ENCODE data around the gene ICE1.
"Not testable (repeated sequence)": the region's sequence is repeated elsewhere in the genome, so short reads cannot be mapped to it uniquely, and the experiment has no call there.

ICE1 gene

DNA sequence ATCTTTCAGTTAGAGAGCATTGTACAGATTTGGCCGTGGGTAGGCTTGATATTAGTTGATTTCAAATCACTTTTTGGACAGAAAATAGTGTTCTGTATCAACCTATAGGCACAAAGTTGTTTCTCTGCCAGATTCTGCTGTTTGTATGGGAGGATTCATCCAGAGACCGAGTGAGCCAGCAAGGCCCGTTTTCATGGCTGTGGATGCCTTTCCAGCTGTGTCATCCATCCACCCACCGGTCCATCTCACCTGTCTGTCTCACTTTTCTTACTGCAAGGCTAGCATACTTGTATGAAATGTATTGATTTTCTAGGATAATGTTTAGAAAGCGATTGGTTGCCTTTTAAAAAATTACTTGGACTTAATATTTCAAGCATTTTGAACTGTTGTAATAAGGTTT is 34.4 kb downstream of the ICE1 start:
- no peak for DNase-seq

DNA sequence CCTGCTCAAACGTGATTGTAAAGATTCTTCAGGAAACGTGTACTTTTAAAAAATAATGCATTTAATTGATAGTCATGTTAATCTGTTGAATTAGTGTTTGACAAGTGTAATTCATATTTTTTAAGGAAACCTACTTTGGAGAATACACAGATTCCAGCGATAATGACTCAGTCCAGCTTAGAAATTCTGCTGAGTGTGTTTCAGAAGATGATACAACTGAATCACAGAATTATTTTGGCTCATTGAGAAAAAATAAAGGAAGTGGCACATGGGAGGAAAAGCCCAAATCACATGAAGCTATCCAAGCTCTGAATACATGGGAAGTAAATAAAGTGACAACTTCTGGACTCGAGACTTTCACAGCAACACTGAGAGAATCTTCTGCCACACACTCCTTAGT is 37.8 kb downstream of the ICE1 start:
- DNase-seq = no peak

DNA sequence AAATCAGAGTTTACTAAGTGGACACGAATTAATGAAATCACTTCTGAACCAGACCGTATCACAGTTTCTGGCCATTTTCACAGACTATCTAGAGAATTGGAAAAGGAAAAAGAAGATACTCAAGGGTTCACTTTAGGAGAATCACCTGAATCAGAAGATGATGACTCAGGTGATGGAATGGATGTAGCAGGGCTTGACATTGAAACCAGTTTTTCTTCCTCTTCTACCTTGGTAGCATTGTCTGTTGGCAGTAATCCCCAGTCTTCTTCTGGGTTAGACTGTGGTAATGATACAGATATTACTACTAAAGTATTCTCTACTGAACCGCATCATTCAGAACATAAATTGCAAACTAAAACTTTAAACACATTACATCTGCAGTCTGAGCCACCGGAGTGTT is 38.5 kb downstream of the ICE1 start:
- no peak for DNase-seq

DNA sequence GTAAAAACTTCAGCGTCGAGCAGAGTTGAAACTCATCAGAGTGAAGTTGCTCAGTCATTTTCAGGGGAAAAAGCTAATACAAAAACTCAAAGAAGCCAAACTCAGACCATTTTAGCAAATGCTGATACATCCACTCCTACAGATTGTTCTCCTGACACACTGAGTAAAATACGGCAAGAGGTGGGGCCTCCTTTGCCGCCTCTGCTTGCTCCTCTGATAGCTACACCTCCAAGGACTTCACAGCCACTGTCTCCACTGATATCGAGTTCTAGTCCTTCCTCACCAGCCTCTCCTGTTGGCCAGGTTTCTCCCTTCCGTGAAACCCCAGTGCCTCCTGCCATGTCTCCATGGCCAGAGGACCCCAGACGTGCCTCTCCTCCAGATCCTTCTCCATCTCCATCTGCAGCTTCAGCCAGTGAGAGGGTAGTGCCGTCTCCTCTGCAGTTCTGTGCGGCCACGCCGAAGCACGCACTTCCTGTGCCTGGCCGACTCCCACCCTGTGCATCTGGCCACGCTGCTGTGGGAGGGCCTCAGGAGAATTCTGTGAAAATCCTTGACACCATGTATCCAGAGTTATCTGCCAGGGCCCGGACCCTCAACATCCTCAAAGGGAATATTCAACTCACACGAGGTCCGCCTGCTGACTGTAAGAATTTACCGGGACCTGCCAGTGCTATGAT is 41.7 kb downstream of the ICE1 start:
- no peak for DNase-seq

DNA sequence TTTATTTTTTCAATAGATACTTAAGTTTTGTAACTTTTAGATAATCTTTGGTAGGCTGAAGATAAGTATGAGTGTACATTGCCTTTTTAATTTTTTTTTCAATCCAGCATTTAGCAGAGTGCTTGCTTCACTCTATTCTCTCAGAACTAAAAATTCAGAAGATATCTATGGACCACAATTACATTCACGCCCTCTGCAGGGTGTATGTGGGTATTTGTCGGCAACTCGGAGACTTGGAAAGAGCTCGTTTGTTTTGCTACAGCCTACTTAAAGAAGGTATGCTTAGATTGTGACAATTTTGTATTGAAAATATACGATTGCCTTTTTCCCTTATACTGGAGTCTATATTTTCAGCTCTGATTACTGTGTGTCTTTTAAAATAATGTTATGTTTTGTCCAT is 43.8 kb downstream of the ICE1 start:
- DNase-seq = no peak

DNA sequence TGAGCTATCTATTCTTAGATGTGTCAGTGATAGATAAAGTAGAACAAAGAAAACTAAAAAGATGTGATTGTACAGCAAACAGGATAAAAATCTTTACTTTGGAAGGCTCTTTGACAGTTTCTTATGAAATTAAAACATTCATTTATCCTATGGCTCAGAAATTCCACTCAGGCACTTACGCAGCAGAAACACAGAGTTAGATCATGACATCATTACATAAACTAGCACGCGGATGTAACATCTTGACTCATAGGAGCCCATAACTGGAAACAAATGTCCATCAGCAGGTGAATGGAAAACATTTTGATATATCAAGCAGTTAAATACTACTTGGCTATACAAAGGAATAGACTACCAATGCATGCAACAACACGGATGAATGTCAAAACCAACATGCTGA is 45.3 kb downstream of the ICE1 start:
- no peak for DNase-seq

DNA sequence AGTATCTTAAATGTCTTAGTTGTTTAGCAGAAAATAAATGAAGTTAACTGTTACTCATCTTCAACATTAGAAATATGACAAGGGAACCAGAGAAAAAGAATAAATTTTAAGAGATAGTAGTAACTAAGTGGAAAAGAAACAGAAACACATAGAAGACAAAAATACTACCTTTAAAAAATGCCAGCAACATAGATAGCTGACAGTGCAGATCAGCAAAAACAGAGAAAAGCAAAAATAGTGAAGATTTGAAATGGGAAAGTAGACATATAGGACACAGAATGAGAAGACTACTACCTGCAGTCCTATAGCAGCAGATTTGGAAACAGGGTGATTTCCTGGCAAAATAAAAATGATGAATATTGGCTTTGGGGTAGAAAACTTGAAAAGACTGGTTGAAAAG is 48.5 kb downstream of the ICE1 start:
- no peak for DNase-seq

DNA sequence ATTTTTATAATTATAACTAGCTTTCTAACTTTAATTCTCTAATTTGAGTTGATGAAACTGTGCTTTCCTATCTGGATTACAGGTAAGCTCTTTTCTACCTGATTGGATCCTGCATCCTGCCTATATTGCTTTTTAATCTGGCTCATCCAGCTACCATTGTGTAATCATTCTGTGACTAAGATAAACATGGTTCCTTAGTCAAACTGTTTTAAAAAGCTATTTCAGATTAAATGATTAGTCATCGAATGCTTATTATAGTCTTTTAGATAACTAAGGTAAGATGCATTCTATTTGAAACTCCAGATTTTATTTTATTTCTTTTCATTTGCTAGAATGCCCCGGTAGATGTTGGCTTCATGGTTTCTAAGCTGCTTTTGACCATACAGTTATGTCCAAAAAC is 50.7 kb downstream of the ICE1 start:
- no peak for DNase-seq

DNA sequence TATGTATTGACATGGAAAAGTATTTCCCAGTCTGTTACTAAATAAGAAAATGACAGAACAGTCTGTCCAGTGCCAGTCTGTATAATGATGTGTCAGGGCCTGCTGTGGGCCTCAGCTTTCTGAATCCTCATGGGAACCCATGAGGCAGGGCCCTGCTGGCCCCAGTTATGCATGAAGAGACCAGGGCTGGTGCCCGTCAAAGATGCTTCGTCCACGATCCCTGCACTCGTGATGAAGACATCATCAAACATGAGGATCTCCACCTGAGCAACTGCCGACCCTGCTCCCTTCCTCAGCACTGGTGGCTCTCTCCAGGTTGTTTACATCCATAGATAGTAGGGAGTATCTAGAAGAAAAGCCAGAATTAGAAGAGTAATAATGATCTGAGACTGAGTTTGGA is 52.5 kb downstream of the ICE1 start:
- no peak for DNase-seq

DNA sequence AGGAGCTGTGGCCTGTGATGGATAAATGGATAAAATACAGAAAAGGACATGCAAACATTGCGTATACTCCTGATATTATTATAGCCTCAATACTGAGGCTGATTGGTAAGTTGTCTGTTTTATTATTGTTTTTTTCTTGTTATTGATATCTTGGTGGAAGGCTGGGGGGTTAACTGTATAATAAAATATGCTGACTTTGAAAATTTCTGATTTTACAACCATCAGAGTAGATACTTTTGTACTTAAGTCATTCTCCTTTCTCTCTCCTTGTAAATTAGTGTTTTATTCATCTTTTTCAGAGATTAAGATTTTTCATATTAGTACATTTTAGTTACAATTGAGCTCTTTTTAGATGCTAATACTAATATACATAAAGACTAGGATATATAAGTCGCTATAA is 53.5 kb downstream of the ICE1 start:
- DNase-seq = no peak

DNA sequence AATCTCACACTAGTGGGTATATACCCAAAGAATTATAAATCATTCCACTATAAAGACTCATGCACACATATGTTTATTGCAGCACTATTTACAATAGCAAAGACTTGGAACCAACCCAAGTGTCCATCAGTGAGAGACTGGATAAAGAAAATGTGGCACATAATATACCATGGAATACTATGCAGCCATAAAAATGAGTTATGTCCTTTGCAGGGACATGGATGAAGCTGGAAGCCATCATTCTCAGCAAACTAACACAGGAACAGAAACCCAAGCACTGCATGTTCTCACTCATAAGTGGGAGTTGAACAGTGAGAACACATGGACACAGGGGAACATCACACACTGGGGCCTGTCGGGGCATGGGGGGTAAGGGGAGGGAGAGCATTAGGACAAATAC is 57.1 kb downstream of the ICE1 start:
- not testable (repeated sequence) for DNase-seq

DNA sequence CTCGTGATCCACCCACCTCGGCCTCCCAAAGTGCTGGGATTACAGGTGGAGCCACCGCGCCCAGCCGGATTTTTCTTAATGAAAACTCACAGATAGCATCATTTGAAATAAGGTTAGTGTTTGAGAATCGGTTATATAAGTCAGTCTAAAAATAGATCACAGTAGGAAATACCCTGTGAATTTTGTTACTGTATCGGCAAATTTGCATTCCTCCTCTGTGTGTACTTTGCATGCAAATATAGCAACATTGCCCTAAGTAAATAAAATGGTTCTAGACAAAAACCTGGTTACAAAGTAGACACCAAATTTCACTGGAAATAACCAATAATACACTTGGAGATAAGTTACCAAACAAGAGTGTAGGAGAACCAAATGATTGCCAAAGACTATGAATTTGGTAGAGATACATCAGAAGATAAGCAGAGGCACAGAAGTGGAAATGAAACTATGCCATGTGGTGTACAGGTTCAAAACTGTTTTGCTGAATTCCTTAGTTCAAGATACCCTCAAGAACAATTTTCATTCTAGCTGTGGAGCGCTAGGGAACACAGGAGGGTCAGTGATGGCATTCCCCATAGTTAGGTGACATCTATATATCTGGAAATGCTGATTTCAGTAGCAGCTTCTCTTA is 58.1 kb downstream of the ICE1 start:
- DNase-seq = no peak

DNA sequence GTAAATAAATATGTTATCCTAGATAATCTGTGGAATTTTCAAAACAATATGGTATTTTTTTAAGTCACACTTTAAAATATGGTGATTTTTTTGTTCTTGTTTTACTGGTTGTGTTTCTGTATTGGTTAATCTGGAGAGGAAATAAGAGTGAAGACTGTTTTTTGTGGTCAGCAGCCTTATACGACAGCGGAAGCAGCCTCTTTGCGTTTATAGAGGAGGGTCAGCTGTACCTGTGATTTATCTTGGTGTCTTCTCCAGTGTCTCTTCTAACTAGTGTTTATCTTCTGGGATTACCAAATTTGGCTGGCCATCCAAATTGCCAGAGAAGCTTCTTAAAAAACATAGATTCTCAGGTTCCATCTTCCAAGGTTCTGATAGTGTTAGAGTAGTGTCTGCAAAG is 58.7 kb downstream of the ICE1 start:
- DNase-seq = no peak

DNA sequence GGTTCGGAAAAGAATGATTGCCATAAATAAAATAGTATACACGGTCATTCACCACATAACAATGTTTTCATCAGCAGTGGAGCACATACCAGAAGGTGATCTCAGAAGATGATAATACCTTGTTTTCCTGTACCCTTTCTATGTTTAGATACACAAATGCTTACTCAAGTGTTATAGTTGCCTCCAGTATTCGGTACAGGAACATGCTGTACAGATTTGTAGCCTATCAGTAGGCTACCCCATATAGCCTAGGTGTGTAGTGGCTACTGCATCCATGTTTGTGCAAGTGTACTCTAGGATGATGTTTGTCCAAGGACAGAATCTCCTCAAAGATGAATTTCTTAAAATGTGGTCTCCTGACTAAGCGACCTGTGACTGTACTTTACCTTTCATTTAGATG is 59.2 kb downstream of the ICE1 start:
- no peak for DNase-seq

DNA sequence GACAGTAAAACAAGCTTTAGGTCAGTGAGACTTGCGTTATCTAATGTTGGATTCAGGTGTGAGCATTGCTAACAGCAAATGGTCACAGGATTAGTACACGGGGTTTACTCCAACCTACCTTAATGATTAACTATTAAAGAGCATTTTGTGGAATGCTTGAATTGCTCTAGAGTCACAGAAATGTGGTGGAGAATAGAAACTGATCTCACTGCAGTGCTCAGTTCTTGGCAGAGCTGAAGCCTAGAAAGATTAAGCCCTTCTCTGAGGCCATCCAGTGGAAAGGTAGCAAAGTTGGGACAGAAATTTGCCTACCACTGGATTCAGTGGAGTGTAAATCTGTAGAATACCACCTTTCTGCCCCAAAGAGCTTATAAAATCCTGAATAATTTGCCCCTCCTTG is 60.9 kb downstream of the ICE1 start:
- DNase-seq = no peak

DNA sequence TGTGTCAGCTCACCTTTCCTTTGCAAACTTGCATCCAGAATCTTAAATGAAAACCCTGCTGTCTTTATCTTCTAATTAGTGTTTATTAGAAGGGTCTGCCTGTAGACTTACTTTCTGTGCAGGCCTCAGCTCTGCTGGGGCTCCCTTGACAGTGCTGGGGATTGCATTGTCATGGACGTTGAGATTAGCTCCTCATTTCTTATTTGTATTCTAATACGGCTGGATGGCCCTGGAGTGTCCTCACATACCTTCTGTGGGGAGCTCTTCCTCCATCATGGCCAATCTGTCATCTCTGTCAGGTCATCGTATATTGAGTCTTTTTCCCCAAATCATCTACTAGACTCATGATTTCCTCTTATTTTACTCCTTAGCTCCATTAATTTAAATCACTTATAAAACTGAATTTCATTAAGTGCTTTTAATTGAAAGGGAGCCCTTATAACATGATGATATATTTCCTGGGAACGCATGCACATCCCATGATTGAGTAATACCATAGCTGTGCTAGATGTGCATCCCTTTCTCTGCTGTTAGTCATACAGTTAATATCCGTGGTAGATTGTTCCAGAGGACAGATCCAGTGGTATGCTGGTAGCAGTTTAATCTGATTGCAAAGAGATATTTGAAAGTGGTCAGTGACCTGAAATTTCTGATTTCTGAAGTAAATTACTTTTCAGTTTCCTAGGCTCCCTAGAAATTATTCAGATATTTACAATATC is 61.6 kb downstream of the ICE1 start:
- DNase-seq = no peak

DNA sequence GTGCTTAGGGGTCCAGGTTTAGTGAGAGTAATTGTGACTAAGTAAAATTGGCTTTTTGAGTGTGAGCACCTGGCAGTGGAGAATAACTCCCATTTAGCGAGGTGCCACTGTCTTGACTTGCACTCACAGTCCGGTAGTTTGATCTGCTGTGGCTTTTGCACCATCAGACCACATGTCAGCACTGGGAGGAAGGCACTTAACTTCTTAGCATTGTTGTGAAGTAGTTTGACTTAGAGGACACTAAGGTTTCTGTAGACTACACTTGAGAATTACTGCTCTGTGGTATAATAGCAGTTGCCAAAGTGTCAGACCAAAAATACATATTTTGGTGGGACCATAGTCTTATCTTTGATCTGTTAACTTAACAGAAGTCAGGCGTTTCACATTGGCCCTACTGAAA is 63.6 kb downstream of the ICE1 start:
- DNase-seq = no peak

DNA sequence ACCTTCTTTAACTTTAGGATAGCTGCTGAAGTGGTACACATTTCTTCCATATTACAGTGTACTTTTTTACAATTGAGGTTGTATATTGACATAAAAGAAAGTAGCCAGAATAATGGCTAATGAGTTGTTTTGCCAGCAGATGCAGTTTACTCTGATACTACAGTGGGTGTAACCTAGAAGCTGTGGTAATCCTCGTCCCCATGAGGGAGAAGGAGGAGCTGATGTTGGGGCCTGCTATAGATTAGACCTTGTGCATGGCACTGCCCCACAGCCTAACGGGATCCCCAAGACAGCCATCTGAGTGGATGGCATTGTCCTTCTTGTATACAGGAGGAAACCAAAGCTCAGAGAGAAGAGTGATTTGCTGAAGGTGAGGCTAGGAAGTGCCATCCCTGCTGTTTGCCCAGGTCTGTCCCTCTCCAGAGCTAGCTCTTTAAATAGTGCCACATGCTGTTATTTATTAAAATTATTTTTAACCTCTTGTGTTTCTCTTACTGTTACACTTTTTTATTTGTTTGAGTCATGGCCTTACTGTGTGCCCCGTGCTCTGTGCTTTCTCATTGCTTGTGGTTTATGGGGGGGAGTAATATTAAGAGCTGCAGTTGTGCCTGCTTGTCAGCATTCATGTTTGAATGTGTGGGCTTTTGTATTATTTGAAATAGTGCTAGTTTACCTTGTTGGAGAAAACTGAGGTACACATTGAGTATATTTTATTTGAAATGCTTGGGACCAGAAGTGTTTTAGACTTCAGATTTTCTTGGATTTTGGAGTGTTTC is 65.3 kb downstream of the ICE1 start:
- DNase-seq = no peak

DNA sequence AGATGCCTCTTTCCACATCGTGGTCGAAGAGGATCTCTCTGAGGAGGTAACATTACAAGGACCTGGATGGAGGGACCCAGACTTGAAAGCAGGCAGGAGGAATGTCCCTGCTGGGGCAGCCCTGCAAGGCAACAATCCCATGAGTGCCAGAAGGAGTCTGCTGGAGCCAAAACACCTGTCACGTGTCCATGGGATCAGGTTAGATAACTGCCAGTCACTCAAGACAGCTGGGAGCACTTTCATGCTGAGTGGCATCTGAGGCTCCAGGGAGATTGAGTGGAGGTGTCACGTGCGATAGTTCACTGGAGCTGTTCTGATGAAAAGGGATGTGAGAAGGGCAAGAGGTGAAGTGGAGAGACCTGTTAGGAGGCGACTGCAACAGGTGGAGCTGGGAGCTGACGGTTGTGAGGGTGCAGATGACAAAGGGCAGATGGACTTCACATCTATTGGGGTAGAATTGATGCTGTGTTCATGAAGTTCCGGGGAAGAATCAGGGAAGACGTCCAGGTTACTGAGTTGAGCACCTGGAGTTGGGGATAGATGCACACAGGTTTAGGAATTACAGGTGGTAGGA is 68.4 kb downstream of the ICE1 start:
- peak; percentile 64 for DNase-seq

DNA sequence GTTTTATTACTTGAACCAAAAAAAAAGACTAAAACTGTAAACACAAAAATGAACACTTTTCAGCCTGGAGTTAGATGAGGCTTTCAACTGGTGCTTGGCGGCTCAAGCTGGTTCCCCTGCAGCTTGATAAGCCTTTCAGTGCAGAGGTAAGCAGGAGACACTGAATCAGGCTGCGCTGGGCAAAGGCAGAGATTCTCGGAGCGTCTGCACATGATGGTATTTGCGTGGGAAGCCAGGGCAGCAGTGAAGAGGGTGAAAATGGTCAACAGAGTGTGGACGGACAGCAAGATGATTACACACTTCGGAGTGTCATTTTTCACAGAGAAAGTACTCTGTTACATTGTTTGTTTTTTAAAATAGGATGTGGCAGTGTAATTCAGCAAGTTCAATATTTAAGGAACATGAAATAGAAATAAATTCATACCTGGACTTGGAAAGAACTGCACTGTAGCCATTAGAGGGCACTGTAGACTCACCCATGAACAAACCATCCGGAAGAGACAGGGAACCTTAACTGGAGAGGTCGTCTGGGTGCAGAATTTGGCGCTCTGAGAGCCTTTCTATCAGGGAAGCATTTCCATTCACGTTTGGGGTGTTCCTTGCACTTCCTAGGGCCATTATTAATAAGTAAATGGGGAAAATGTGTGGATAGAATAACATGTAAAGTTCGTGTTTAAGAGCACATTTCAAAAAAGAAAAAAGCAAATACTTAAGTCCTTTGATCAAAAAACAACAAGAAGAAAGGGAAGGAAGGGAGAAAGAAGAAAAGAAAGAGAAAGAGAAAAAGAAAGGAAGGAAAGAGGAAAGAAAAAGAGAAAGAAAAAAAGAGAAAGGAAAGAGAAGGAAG is 69.8 kb downstream of the ICE1 start:
- peak; percentile 68 for DNase-seq

DNA sequence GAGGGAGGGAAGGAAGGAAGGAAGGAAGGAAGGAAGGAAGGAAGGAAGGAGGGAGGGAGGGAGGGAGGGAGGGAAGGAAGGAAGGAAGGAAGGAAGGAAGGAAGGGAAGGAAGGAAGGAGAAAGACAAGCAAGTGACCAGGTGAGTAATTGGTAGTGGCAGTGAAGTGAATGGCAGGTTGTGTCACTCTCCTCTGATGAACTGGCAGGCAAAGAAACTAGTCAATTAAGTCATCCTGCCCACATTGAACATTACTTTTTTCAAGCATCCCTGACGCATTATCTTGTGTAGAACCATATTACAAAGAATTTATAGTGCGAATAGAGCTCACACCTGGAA is 70.4 kb downstream of the ICE1 start:
- not testable (repeated sequence) for DNase-seq

All from NCI-H2029 (cell line).